IgD-negative memory B cell (primary cell): ENCODE results near the gene LUC7L3. TPM values are rescaled to one million over a fixed set of nuclear protein-coding genes. Genes with fewer than 3 reads are reported as not detected.
"Not testable (repeated sequence)": the region's sequence is repeated elsewhere in the genome, so short reads cannot be mapped to it uniquely, and the experiment has no call there.

Source experiments
- H3K27ac Mint-ChIP-seq, 3 donors: one replicate each; pipeline ENCODE4 v1.8.0; 2020 to 2022; ENCODE audit warnings: mild to moderate bottlenecking in 3 of 3, mixed read lengths in 3 of 3, moderate library complexity in 1 of 3
- H3K27me3 Mint-ChIP-seq: one replicate; pipeline ENCODE4 v1.8.0; 2021; ENCODE audit warnings: mixed read lengths
- H3K36me3 Mint-ChIP-seq: one replicate; pipeline ENCODE4 v1.8.0; 2020; ENCODE audit warnings: mild to moderate bottlenecking, mixed read lengths
- H3K4me1 Mint-ChIP-seq, 3 donors: one replicate each; pipeline ENCODE4 v1.8.0; 2020 to 2022; ENCODE audit warnings: mixed read lengths in 3 of 3, mild to moderate bottlenecking in 1 of 3
- H3K4me3 Mint-ChIP-seq, 4 donors: one replicate each; pipeline ENCODE4 v1.8.0; 2020 to 2022; ENCODE audit warnings: mild to moderate bottlenecking in 4 of 4, mixed read lengths in 4 of 4, moderate library complexity in 3 of 4
- H3K9me3 Mint-ChIP-seq, 3 donors: one replicate each; pipeline ENCODE4 v1.8.0; 2020 to 2021; ENCODE audit warnings: mixed read lengths in 3 of 3, mild to moderate bottlenecking in 1 of 3
- polyA plus RNA-seq: library from polyadenylated mRNA; unstranded; fragments of 300-500 nt; fragmentation: Illumina TruSeq; gene quantifications from one replicate; pipeline ENCODE4 v1.2.3, GENCODE V29; 2021

Gene LUC7L3
- polyA plus RNA-seq, 1 donor from 2014 or later = 65.5 TPM

GRCh38 chr17:50692448-50693035 lies 26.9 kb upstream of the LUC7L3 start:
- Mint-ChIP-seq H3K4me1 (peaks cover 0 to 5% (median 1%) of the 10 kb centered on the region in 3 donors), H3K36me3 (peaks cover 5% of the 10 kb centered on the region), H3K9me3 (no peaks in the 10 kb centered on the region), H3K27me3 (no peaks in the 10 kb centered on the region), H3K4me3 (no peak overlapping the region), H3K27ac (no peak overlapping the region)

- Mint-ChIP-seq H3K27me3 (no peaks in the 10 kb centered on the region), H3K36me3 (peaks cover 5% of the 10 kb centered on the region), H3K4me1 (peaks cover 0 to 5% (median 1%) of the 10 kb centered on the region in 3 donors), H3K9me3 (no peaks in the 10 kb centered on the region), H3K27ac (no peak overlapping the region), H3K4me3 (no peak overlapping the region)
Observed at GRCh38 chr17:50693036-50693682, 26.2 kb upstream of the LUC7L3 start.

GRCh38 chr17:50696365-50696879 lies 23.0 kb upstream of the LUC7L3 start:
- Mint-ChIP-seq H3K27ac (peak overlapping the region in 1 of 3 donors; percentile 86), H3K9me3 (no peaks in the 10 kb centered on the region), H3K4me3 (no peak overlapping the region), H3K36me3 (peaks cover 5% of the 10 kb centered on the region), H3K27me3 (no peaks in the 10 kb centered on the region), H3K4me1 (peaks cover 5 to 11% (median 5%) of the 10 kb centered on the region in 3 donors)

GRCh38 chr17:50697062-50697461 lies 22.3 kb upstream of the LUC7L3 start:
- H3K27me3 Mint-ChIP-seq = no peaks in the 10 kb centered on the region
- H3K4me3 Mint-ChIP-seq = no peak overlapping the region
- H3K36me3 Mint-ChIP-seq = peaks cover 5% of the 10 kb centered on the region
- H3K27ac Mint-ChIP-seq = peak overlapping the region in 1 of 3 donors; percentile 45
- peaks cover 6 to 14% (median 10%) of the 10 kb centered on the region in 3 donors for H3K4me1 Mint-ChIP-seq
- H3K9me3 Mint-ChIP-seq = no peaks in the 10 kb centered on the region

DNA sequence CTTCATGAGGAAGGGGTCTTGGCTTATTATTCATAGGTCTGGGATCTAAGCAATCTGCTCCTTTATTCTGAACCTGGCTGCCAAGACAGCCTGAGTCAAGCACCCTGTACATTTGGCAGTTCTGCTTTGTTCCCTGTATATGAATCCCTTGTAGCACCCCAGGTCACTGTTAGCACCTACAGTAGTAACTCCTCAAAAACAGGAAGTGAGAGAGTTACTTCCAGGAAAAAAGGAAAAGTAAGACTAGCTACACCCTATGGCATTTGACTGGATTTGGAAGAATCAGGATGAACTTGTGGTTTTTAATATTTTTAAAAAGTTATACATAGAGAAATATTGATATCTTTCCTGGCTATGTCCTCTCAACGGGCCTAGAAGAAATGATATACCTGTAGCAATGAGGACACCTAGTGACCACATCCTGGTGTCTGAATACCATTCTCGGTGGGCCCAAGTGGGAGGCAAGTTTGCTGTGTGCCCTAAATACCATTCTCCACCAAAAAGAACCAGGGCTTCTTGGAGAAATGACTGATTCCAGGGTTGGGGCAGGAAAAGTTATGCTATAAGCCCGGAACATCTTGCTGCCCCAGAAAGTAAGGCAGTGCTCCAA lies 21.6 kb upstream of the LUC7L3 start:
- peaks cover 8 to 16% (median 10%) of the 10 kb centered on the region in 3 donors for H3K4me1 Mint-ChIP-seq
- no peaks in the 10 kb centered on the region for H3K27me3 Mint-ChIP-seq
- H3K9me3 Mint-ChIP-seq = no peaks in the 10 kb centered on the region
- H3K36me3 Mint-ChIP-seq = peaks cover 5% of the 10 kb centered on the region
- H3K4me3 Mint-ChIP-seq = no peak overlapping the region
- H3K27ac Mint-ChIP-seq = peak overlapping the region in 2 of 3 donors; percentile 31 to 45

- Mint-ChIP-seq H3K36me3 (peaks cover 9% of the 10 kb centered on the region), H3K27ac (no peak overlapping the region), H3K4me1 (peaks cover 14 to 27% (median 15%) of the 10 kb centered on the region in 3 donors), H3K9me3 (no peaks in the 10 kb centered on the region), H3K4me3 (no peak overlapping the region), H3K27me3 (no peaks in the 10 kb centered on the region)
Observed at GRCh38 chr17:50699410-50699809, 20.0 kb upstream of the LUC7L3 start.

- Mint-ChIP-seq H3K4me3 (peak overlapping the region in 1 of 4 donors; percentile 44), H3K4me1 (peaks cover 20 to 37% (median 24%) of the 10 kb centered on the region in 3 donors), H3K27ac (peak overlapping the region in 1 of 3 donors; percentile 76), H3K27me3 (no peaks in the 10 kb centered on the region), H3K36me3 (peaks cover 4% of the 10 kb centered on the region), H3K9me3 (no peaks in the 10 kb centered on the region)
Observed at GRCh38 chr17:50703162-50703561, 16.2 kb upstream of the LUC7L3 start.

DNA sequence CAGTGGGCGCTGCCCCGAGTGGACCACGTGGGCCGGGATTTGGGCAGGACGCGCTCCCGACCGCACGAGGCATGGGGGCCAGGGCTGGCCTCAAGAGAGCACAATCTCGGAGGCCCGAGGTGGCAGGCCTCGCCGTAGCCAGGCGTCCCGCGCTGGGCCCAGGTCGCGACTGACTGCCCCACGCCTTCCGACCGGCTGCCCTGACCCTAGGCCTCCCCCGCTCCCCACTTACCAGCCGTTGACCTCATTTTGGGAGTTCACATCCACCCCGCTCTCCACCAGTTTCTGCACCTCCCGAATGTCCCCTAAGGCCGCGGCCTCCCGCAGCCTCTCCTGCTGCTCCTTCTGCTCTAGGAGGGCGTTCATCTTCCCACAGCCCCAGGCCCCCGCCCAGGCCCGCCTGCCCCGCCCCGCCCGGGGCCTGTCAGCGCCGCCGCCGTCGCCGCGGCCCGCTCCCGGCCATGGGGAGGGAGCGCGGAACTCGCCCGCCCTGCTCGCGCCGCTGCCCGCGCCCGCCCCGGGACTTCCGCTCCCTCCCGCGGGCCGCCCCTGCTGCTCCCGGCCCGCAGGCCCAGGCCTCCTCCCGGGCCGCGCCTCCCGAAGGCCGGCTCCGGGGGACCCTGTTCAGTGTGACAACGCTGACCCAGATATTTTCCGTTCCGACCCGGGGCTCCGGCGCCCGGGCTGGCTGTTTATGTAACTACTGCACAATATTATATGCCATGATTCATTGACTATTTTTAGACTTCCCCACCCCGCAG lies 11.9 kb upstream of the LUC7L3 start, which contains the start of gene ANKRD40:
Gene ANKRD40 (minus strand): TSS at position 626 of the 761 bp plus-strand sequence. CDS start 260 bp downstream, at position 366.
- Mint-ChIP-seq H3K4me1 (peaks cover 23 to 35% (median 23%) of the 10 kb centered on the region in 3 donors), H3K36me3 (peaks cover 4% of the 10 kb centered on the region), H3K4me3 (peak within 1 kb of the TSS; percentile 87 to 95 (median 93)), H3K27ac (peak within 1 kb of the TSS; percentile 91 to 98 (median 98)), H3K27me3 (no peaks in the 10 kb centered on the region), H3K9me3 (no peaks in the 10 kb centered on the region)

DNA sequence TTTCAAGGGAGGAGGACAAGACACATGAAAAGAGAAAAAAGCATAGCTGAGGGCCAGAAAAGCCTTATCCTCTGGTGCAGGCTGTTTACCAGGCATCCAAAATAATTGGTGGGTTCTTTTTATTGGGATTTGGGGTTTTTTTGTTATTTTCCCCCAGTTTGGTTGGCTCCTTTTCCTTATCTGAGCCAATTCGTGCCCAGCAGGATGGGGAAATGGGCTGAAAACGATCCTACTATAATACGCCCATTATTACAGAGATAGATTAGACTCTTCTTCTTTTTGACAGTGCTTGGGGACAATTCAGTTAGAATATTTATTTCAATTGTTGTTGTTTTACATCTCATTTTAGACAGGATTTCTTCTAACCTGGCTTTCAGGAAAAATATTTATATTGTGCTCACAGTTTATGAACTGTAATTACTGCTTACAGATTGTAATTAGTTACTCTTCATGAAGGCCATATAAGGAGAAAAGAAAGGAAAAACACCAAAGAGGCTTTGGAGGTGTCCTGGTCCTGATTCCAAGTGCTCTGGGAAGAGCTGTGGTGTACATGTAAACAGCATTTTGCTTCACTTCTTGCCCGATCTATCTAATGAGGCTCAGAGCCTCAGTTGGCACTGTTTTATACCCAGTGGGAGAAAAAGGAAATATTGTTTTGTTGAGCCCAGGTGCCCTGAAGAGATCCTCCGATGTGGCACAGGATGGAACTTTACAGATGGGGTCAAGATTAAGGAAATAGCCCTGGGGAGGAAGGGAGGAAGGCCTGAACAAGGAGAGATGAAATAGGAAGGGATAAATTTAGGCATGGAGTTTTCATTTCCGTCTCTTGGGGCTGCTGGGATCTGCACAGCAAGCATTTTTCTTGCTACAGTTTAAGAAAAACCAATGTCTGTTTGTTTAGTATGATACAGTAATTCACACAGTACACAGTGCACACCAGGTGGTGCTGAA lies 11.1 kb upstream of the LUC7L3 start:
- Mint-ChIP-seq H3K27ac (peak overlapping the region; percentile 91 to 98 (median 98)), H3K36me3 (peaks cover 2% of the 10 kb centered on the region), H3K4me3 (peak overlapping the region; percentile 87 to 95 (median 92)), H3K9me3 (no peaks in the 10 kb centered on the region), H3K27me3 (no peaks in the 10 kb centered on the region), H3K4me1 (peaks cover 20 to 33% (median 20%) of the 10 kb centered on the region in 3 donors)

DNA sequence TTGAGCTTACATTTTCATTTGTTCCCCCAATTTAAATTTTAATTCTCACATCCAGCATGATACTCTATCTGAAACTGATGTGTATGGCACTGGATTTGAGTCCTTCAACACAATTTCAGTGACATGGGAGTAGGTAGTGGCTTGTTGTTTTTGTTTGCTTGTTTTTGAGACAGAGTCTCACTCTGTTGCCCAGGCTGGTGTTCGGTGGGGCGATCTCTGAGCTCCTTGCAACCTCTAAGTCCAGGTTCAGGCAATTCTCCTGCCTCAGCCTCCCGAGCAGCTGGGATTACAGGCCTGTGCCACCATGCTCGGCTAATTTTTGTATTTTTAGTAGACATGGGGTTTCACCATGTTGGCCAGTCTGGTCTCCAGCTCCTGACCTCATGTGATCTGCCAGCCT lies 10.3 kb upstream of the LUC7L3 start:
- H3K27ac Mint-ChIP-seq = peak overlapping the region in 2 of 3 donors; percentile 91 to 98
- not testable (repeated sequence) for H3K27me3 Mint-ChIP-seq, H3K36me3 Mint-ChIP-seq, H3K9me3 Mint-ChIP-seq
- H3K4me3 Mint-ChIP-seq = peak overlapping the region in 2 of 4 donors; percentile 87 to 94
- peaks cover 15 to 25% (median 18%) of the 10 kb centered on the region in 3 donors for H3K4me1 Mint-ChIP-seq

- H3K9me3 Mint-ChIP-seq = no peaks in the 10 kb centered on the region
- peaks cover 15 to 23% (median 17%) of the 10 kb centered on the region in 3 donors for H3K4me1 Mint-ChIP-seq
- H3K27me3 Mint-ChIP-seq = no peaks in the 10 kb centered on the region
- peak overlapping the region; percentile 17 to 91 (median 73) for H3K27ac Mint-ChIP-seq
- no peaks in the 10 kb centered on the region for H3K36me3 Mint-ChIP-seq
- H3K4me3 Mint-ChIP-seq = peak overlapping the region in 2 of 4 donors; percentile 31 to 76
Observed at GRCh38 chr17:50710025-50710424, 9.4 kb upstream of the LUC7L3 start.

DNA sequence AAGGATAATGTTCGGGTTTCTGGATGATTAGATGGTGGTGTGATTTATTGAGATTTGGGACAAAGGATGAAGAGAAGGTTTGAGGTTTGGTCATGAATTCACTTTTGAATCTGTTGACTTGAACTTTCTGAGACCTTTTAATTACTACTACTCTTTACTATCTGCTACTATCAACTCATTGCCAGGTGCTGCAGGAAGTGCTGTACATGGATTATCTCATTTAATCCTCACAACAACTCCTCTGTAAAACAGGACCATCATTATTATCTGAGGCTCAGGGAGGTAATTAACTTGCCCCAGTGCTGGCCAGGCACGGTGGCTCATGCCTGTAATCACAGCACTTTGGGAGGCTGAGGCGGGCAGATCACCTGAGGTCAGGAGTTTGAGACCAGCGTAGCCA lies 8.8 kb upstream of the LUC7L3 start:
- peak overlapping the region in 2 of 3 donors; percentile 73 to 91 for H3K27ac Mint-ChIP-seq
- peak overlapping the region in 2 of 4 donors; percentile 21 to 37 for H3K4me3 Mint-ChIP-seq

DNA sequence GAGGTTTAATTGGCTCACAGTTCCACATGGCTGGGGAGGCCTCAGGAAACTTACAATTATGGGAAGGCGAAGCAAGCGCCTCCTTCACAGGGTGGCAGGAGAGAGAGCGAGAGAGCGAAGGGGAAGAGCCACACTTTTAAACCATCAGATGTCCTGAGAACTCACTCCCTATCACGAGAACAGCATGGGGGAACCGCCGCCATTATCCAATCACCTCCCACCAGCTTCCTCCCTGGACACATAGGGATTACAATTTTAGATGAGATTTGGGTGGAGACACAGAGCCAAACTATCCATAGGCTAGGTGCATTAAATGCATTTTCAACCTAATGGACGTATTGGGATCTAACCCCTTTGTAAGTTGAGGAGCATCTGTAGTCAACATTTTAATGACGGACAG lies 6.8 kb upstream of the LUC7L3 start:
- Mint-ChIP-seq H3K36me3 (no peaks in the 10 kb centered on the region), H3K4me1 (peaks cover 10 to 16% (median 13%) of the 10 kb centered on the region in 3 donors), H3K9me3 (no peaks in the 10 kb centered on the region), H3K4me3 (no peak overlapping the region), H3K27me3 (no peaks in the 10 kb centered on the region), H3K27ac (peak overlapping the region in 2 of 3 donors; percentile 18 to 54)

More for the DNA sequence above, 8.8 kb upstream of the LUC7L3 start:
- H3K36me3 Mint-ChIP-seq = no peaks in the 10 kb centered on the region
- H3K4me1 Mint-ChIP-seq = peaks cover 14 to 21% (median 14%) of the 10 kb centered on the region in 3 donors
- H3K9me3 Mint-ChIP-seq = no peaks in the 10 kb centered on the region
- no peaks in the 10 kb centered on the region for H3K27me3 Mint-ChIP-seq
